ENCODE data around the gene TPBGL.

The TPBGL gene

DNA sequence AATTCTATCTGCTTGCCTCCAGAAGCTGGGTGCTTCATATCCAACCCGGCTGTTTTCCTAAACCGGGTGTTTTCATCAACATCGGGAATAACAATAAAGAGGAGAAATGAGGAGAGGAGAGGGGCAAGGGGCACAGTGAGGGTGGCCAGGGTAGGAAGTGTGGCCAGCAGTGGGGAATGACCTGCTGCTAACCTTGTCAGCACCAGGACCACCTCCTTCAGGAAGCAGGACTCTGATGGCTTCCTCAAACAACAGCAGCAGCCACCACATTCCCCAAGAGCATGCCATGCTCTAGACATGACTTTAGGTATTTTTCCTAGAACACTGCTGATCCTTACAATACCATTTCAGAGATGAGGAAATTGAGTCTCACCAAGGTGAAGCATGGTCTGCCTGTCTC lies 52.4 kb downstream of the TPBGL start:
- peaks cover 0 to 6% of the 10 kb centered on the region in 2 donors for H3K27me3 ChIP-seq
- no peaks in the 10 kb centered on the region for H3K9me3 ChIP-seq
- DNase-seq: no peak
- H3K27ac ChIP-seq: no peak overlapping the region
- H3K4me3 ChIP-seq: no peak overlapping the region
- no peak for TF ChIP-seq CTCF (IDR thresholded peaks at IDR 0.05)
- H3K36me3 ChIP-seq: no peaks in the 10 kb centered on the region
- H3K4me1 ChIP-seq: no peaks in the 10 kb centered on the region
- intact Hi-C loops (cut with DNase I; ENCODE audit: low total_unique reads): no loop called here
